Transverse colon (tissue), 3 donors: ENCODE measurements around the gene BIVM.

Source experiments
- CTCF ChIP-seq, 5 experiments: fragments of 200-600 bp in 3 of 5; fragments of 450-650 bp in 2 of 5; sonication (generic) in 3 of 5; IDR thresholded peaks; 1 replicate in 2 of 5; 2 replicates in 3 of 5; pipeline ENCODE4 v1.5.1; 2016 to 2017; ENCODE audit warnings: antibody characterized with exemption in 5 of 5, inconsistent platforms in 3 of 5, mild to moderate bottlenecking in 2 of 5, moderate library complexity in 1 of 5
- POLR2A ChIP-seq: fragments of 450-650 bp; IDR thresholded peaks from one replicate; pipeline ENCODE4 v1.6.1; 2016; ENCODE audit warnings: antibody characterized with exemption, mild to moderate bottlenecking, moderate library complexity

- TF ChIP-seq CTCF (IDR thresholded peaks at IDR 0.05) (no peak), POLR2A (no peak)
Observed at GRCh38 chr13:102751886-102752285, 47.0 kb upstream of the BIVM start.
